K562 (cell line): ENCODE data around the gene RAPSN. TPM values are rescaled to one million over a fixed set of nuclear protein-coding genes. Genes with fewer than 3 reads are reported as not detected.
A peak's percentile ranks its signal among the peaks of the same experiment; 100 is the strongest.

ENCODE experiments used
- ATAC-seq: fragments of 200-7000 bp; cut with Tn5 transposase; 3 replicates; pipeline ENCODE4 v1.9.1; 2020; ENCODE audit warnings: moderate library complexity
- BruUV-seq: library from RNA; stranded (reverse); fragments of 400-500 nt; replicated peaks from 2 replicates; lab custom pipeline; 2021; lab: Mats Ljungman, UMichigan
- CTCF ChIA-PET: fragments of 300-600 bp; formaldehyde crosslinking; extraction: SDS; loops from one replicate; lab custom pipeline; 2021; ENCODE audit warnings: low intra/inter-chr PET ratio; lab: Yijun Ruan, JAX
- POLR2A ChIA-PET: fragments of 300-600, 350-650 bp; sonication (Branson Sonifier 250); formaldehyde crosslinking; extraction: SDS; loops from one replicate; lab custom pipeline; 2021; ENCODE audit warnings: antibody characterized with exemption, inconsistent platforms; lab: Yijun Ruan, JAX
- DNase-seq, 4 experiments: peaks; one replicate each; pipeline versions ENCODE4 v3.0.0 to v3.0.0-alpha.2; 2011 to 2018; ENCODE audit warnings: low spot score in 3 of 4, mixed read lengths in 3 of 4; ENCODE audit errors: extremely low read depth in 1 of 4
- FAIRE-seq: peaks from 2 replicates; lab custom pipeline; 2011; peaks lifted over from hg19 to GRCh38; lab: Jason Lieb, UNC
- H2AFZ ChIP-seq: 2 replicates; pipeline ENCODE4 v1.6.0; 2011; ENCODE audit warnings: low read depth, low read length, control low read depth, inconsistent platforms
- H3K27ac ChIP-seq: fragments of 200-600 bp; 3 replicates; pipeline ENCODE4 v1.8.0; 2011; ENCODE audit warnings: low read depth, mild to moderate bottlenecking, control low read depth, inconsistent platforms, low read length, moderate library complexity, mixed read lengths; ENCODE audit errors: extremely low read depth
- H3K27me3 ChIP-seq, 2 experiments: fragments of 300-600 bp in 1 of 2; 2 replicates in 1 of 2; 3 replicates in 1 of 2; pipeline versions ENCODE4 v1.6.0 to v1.8.0; 2011; ENCODE audit warnings: inconsistent platforms in 2 of 2, low read length in 2 of 2, mild to moderate bottlenecking in 1 of 2, mixed read lengths in 1 of 2, moderate library complexity in 1 of 2; ENCODE audit not compliant: control insufficient read depth in 2 of 2, insufficient read depth in 2 of 2
- H3K36me3 ChIP-seq: fragments of 300-600 bp; 3 replicates; pipeline ENCODE4 v1.8.0; 2011; ENCODE audit warnings: mild to moderate bottlenecking, low read length, inconsistent platforms; ENCODE audit not compliant: control insufficient read depth, insufficient read depth
- H3K4me1 ChIP-seq, 2 experiments: fragments of 200-600 bp in 1 of 2; replicated peaks in 1 of 2; 2 replicates in 1 of 2; 3 replicates in 1 of 2; pipeline versions ENCODE4 v1.5.1 to v1.8.0; 2011; ENCODE audit warnings: inconsistent platforms in 2 of 2, low read length in 2 of 2, mild to moderate bottlenecking in 1 of 2, mixed read lengths in 1 of 2, moderate library complexity in 1 of 2; ENCODE audit not compliant: control insufficient read depth in 2 of 2, insufficient read depth in 2 of 2
- H3K4me2 ChIP-seq: 2 replicates; pipeline ENCODE4 v1.6.1; 2011; ENCODE audit warnings: low read length, control low read depth, inconsistent platforms, mixed read lengths; ENCODE audit not compliant: insufficient read depth
- H3K4me3 ChIP-seq: fragments of 200-600 bp; sonication (generic), shearing (Covaris generic); 2 replicates; pipeline ENCODE4 v1.5.1; 2016; ENCODE audit warnings: control low read depth, inconsistent platforms
- H3K79me2 ChIP-seq: fragments of 200-600 bp; 3 replicates; pipeline ENCODE4 v1.8.0; 2011; ENCODE audit warnings: low read length, inconsistent platforms; ENCODE audit not compliant: control insufficient read depth, insufficient read depth
- H3K9ac ChIP-seq, 2 experiments: 2 replicates each; pipeline versions ENCODE4 v1.6.0 to v1.6.1; 2011; ENCODE audit warnings: low read depth in 2 of 2, low read length in 2 of 2, control low read depth in 1 of 2, inconsistent platforms in 1 of 2, mild to moderate bottlenecking in 1 of 2, mixed read lengths in 1 of 2; ENCODE audit not compliant: insufficient read depth in 1 of 2
- H3K9me1 ChIP-seq: one replicate; pipeline ENCODE4 v1.6.0; 2011; ENCODE audit warnings: inconsistent platforms, mild to moderate bottlenecking, low read length, moderate library complexity; ENCODE audit not compliant: control insufficient read depth, insufficient read depth
- H3K9me3 ChIP-seq: replicated peaks from 2 replicates; pipeline ENCODE4 v1.5.1; 2011; ENCODE audit warnings: low read depth, low read length, inconsistent platforms; ENCODE audit not compliant: control insufficient read depth, insufficient read depth
- H4K20me1 ChIP-seq: replicated peaks from 2 replicates; pipeline ENCODE4 v1.6.1; 2011; ENCODE audit warnings: low read length, inconsistent platforms, mixed read lengths; ENCODE audit not compliant: control insufficient read depth, insufficient read depth
- BRD4 ChIP-seq: fragments of 200-600 bp; sonication (generic); IDR thresholded peaks from 2 replicates; pipeline ENCODE4 v1.6.1; 2017; ENCODE audit warnings: inconsistent platforms
- DEAF1 ChIP-seq: fragments of 450-650 bp; formaldehyde crosslinking; IDR thresholded peaks from 2 replicates; pipeline ENCODE4 v1.4.0; 2020; ENCODE audit warnings: mild to moderate bottlenecking, moderate library complexity
- HDAC8 ChIP-seq: fragments of 450-650 bp; IDR thresholded peaks from 2 replicates; pipeline ENCODE4 v1.6.1; 2016; ENCODE audit warnings: mild to moderate bottlenecking, missing genetic modification characterization, moderate library complexity, missing compliant biosample characterization
- KAT8 ChIP-seq: fragments of 450-650 bp; IDR thresholded peaks from 2 replicates; pipeline ENCODE4 v1.6.1; 2016; ENCODE audit warnings: low read depth, mild to moderate bottlenecking
- MLLT1 ChIP-seq, 2 experiments: fragments of 450-650 bp; IDR thresholded peaks; 2 replicates each; pipeline ENCODE4 v1.6.1; 2016
- MXD1 ChIP-seq: fragments of 250-450 bp; sonication (Bioruptor Pico); IDR thresholded peaks from 2 replicates; pipeline ENCODE4 v1.8.0; 2021; ENCODE audit warnings: borderline replicate concordance, mild to moderate bottlenecking, moderate library complexity; ENCODE audit not compliant: poor library complexity, severe bottlenecking
- ZNF717 ChIP-seq: fragments of 250-450 bp; sonication (Bioruptor Pico); IDR thresholded peaks from 2 replicates; pipeline ENCODE4 v1.5.0; 2021
- WGBS: fragments of 100-300 bp; shearing (Covaris generic); methylation state at CpG from one replicate; pipeline ENCODE4 v1.1.6; 2016; ENCODE audit warnings: low coverage, mixed read lengths; ENCODE audit not compliant: insufficient coverage; ENCODE audit errors: missing lambda C conversion rate; 5-methylcytosine and 5-hydroxymethylcytosine counted together
- in situ Hi-C: fragments of 300-500 bp; cut with MboI; formaldehyde crosslinking; loops from 4 replicates; pipeline ENCODE4 v1.15.0; 2018; ENCODE audit warnings: inconsistent platforms, mixed read lengths
- intact Hi-C: fragments of 100-400 bp; cut with micrococcal nuclease; formaldehyde crosslinking; loops from 2 replicates; pipeline ENCODE4 v1.14.2; 2022
- polyA plus RNA-seq, 8 experiments: library from polyadenylated mRNA; depleted of rRNA in 4 of 8; stranded (reverse) in 5 of 8; unstranded in 3 of 8; fragments of >200 nt; fragmentation: Nextera tagmentation in 2 of 8; fragmentation: Illumina TruSeq in 1 of 8; extraction: Ambion mirVana in 2 of 8; extraction: Trizol in 1 of 8; gene quantifications; 2 replicates each; pipeline versions ENCODE4 v1.2.1 to v1.2.3, GENCODE V29; 2011 to 2014; ENCODE audit warnings: inconsistent platforms in 1 of 8, missing spikeins in 1 of 8
- total RNA-seq, 7 experiments: library from RNA; depleted of rRNA in 6 of 7; stranded (reverse); fragments of >200 nt in 6 of 7; fragmentation: Illumina TruSeq in 2 of 7; extraction: Trizol in 2 of 7; gene quantifications; 2 replicates each; pipeline versions ENCODE4 v1.2.1 to v1.2.3, GENCODE V29; 2011 to 2021; ENCODE audit warnings: low replicate concordance in 1 of 7
- TF ChIP-seq, protein P1 (sequence below): fragments of 250-450 bp; sonication (Bioruptor Pico); IDR thresholded peaks from 2 replicates; pipeline ENCODE4 v1.8.0; 2021; ENCODE audit warnings: moderate library complexity, mild to moderate bottlenecking, inconsistent platforms

The RAPSN gene
- total and polyA plus RNA-seq, 9 of the 15 experiments (the other 6 are each of a cell fraction or from before 2014, with no cell fraction given) = 0.06 to 0.11 TPM; not detected in 7

GRCh38 chr11:47398011-47398410, 50.9 kb downstream of the RAPSN start:
- Histone ChIP-seq H3K4me1 (peaks cover 38 to 56% of the 10 kb centered on the region in 2 experiments), H3K4me2 (no peak overlapping the region), H4K20me1 (no peaks in the 10 kb centered on the region), H3K27ac (no peak overlapping the region), H3K36me3 (no peaks in the 10 kb centered on the region), H3K4me3 (no peak overlapping the region), H3K9me1 (no peaks in the 10 kb centered on the region), H3K27me3 (no peaks in the 10 kb centered on the region), H3K9me3 (no peaks in the 10 kb centered on the region), H2AFZ (peak overlapping the region; percentile 7; the same call in 1 of the 2 replicates), H3K79me2 (no peaks in the 10 kb centered on the region), H3K9ac (peak overlapping the region in 1 of 2 experiments; percentile 23; a peak in 1 of 4 replicates)
- 86% methylated on average over 3 of the region's 3 CpGs for WGBS
- FAIRE-seq (no peak), DNase-seq (no peak), ATAC-seq (no peak)
- no TSS peak for BruUV-seq
- no peak for TF ChIP-seq BRD4
- no peak for TF ChIP-seq KAT8
- TF ChIP-seq DEAF1 = no peak
- no peak for TF ChIP-seq HDAC8
- TF ChIP-seq, protein P1, sequence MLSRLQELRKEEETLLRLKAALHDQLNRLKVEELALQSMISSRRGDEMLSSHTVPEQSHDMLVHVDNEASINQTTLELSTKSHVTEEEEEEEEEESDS (CRISPR knock-in tag) = no peak
- no peak for TF ChIP-seq ZNF717 (CRISPR knock-in tag)
- no peak for TF ChIP-seq MXD1 (CRISPR knock-in tag)
- TF ChIP-seq MLLT1 (IDR thresholded peaks at IDR 0.05) = no peak
- ChIA-PET POLR2A (interaction anchor here (1.8 kb wide), 1 partner anchor 9 kb away, joined by 8 read pairs; no protein-coding TSS in a partner anchor), CTCF (no interaction called here)
- intact Hi-C loops (no loop called here), in situ Hi-C loops (no loop called here)
